H9 (cell line): Measurements from ENCODE around the gene GABARAP. TPM values are rescaled to one million over a fixed set of nuclear protein-coding genes. Genes with fewer than 3 reads are reported as not detected.

Experiments
- DNase-seq: peaks from one replicate; pipeline ENCODE4 v3.0.0-alpha.2; 2017
- H2AFZ ChIP-seq: one replicate; pipeline ENCODE4 v1.6.1; 2013; ENCODE audit warnings: mild to moderate bottlenecking, low read length, control low read depth, moderate library complexity
- H2AK5ac ChIP-seq: 2 replicates; pipeline ENCODE4 v1.6.1; 2013; ENCODE audit warnings: low read length, control low read depth, mixed read lengths; ENCODE audit not compliant: insufficient read length
- H2BK120ac ChIP-seq: one replicate; pipeline ENCODE4 v1.6.1; 2013; ENCODE audit warnings: low read depth, mild to moderate bottlenecking, low read length, control low read depth, inconsistent platforms; ENCODE audit not compliant: poor library complexity, severe bottlenecking
- H2BK12ac ChIP-seq: 2 replicates; pipeline ENCODE4 v1.6.1; 2013; ENCODE audit warnings: low read length, control low read depth, mixed read lengths, low read depth; ENCODE audit not compliant: insufficient read length
- H2BK15ac ChIP-seq: 2 replicates; pipeline ENCODE4 v1.6.1; 2013; ENCODE audit warnings: low read depth, low read length, control low read depth
- H2BK20ac ChIP-seq: one replicate; pipeline ENCODE4 v1.6.1; 2013; ENCODE audit warnings: low read depth, mild to moderate bottlenecking, low read length, control low read depth, inconsistent platforms; ENCODE audit not compliant: poor library complexity, severe bottlenecking
- H2BK5ac ChIP-seq: 2 replicates; pipeline ENCODE4 v1.6.1; 2013; ENCODE audit warnings: low read length, control low read depth, mixed read lengths; ENCODE audit not compliant: insufficient read length
- H3K14ac ChIP-seq: 2 replicates; pipeline ENCODE4 v1.6.1; 2013; ENCODE audit warnings: low read length, control low read depth; ENCODE audit not compliant: insufficient read depth
- H3K18ac ChIP-seq: 2 replicates; pipeline ENCODE4 v1.6.1; 2013; ENCODE audit warnings: low read depth, mild to moderate bottlenecking, mixed read lengths, low read length, control low read depth; ENCODE audit not compliant: insufficient read length
- H3K23ac ChIP-seq: 2 replicates; pipeline ENCODE4 v1.6.1; 2013; ENCODE audit warnings: low read length, control low read depth, mixed read lengths, low read depth; ENCODE audit not compliant: insufficient read length
- H3K23me2 ChIP-seq: 2 replicates; pipeline ENCODE4 v1.6.1; 2013; ENCODE audit warnings: low read depth, mild to moderate bottlenecking, mixed read lengths, low read length, control low read depth; ENCODE audit not compliant: insufficient read length, poor library complexity, severe bottlenecking
- H3K27ac ChIP-seq: 2 replicates; pipeline ENCODE4 v1.5.1; 2013; ENCODE audit warnings: low read length, control low read depth, mixed read lengths, low read depth; ENCODE audit not compliant: insufficient read length
- H3K27me3 ChIP-seq: 2 replicates; pipeline ENCODE4 v1.6.1; 2013; ENCODE audit warnings: low read length, control low read depth, inconsistent platforms; ENCODE audit not compliant: insufficient read depth
- H3K4ac ChIP-seq: 2 replicates; pipeline ENCODE4 v1.6.1; 2013; ENCODE audit warnings: low read depth, mild to moderate bottlenecking, control low read depth, inconsistent platforms, low read length, moderate library complexity
- H3K4me1 ChIP-seq: 2 replicates; pipeline ENCODE4 v1.6.1; 2013; ENCODE audit warnings: low read length, control low read depth, inconsistent platforms; ENCODE audit not compliant: insufficient read depth
- H3K4me2 ChIP-seq: 2 replicates; pipeline ENCODE4 v1.6.1; 2013; ENCODE audit warnings: low read length, control low read depth, mixed read lengths; ENCODE audit not compliant: insufficient read length, insufficient read depth
- H3K56ac ChIP-seq: 2 replicates; pipeline ENCODE4 v1.6.1; 2013; ENCODE audit warnings: low read depth, mild to moderate bottlenecking, mixed read lengths, low read length, control low read depth; ENCODE audit not compliant: insufficient read length
- H3K79me1 ChIP-seq: 2 replicates; pipeline ENCODE4 v1.6.1; 2013; ENCODE audit warnings: low read depth, mild to moderate bottlenecking, moderate library complexity, low read length, control low read depth, inconsistent platforms; ENCODE audit not compliant: insufficient read depth, poor library complexity, severe bottlenecking
- H3K79me2 ChIP-seq: 2 replicates; pipeline ENCODE4 v1.6.1; 2013; ENCODE audit warnings: low read length, control low read depth, inconsistent platforms; ENCODE audit not compliant: insufficient read depth
- H3K9ac ChIP-seq: 2 replicates; pipeline ENCODE4 v1.6.1; 2013; ENCODE audit warnings: low read length, control low read depth, mixed read lengths; ENCODE audit not compliant: insufficient read length; ENCODE audit errors: extremely low read depth
- H3K9me3 ChIP-seq: one replicate; pipeline ENCODE4 v1.6.1; 2013; ENCODE audit warnings: low read depth, low read length, inconsistent platforms; ENCODE audit not compliant: control insufficient read depth
- H3T11ph ChIP-seq: one replicate; pipeline ENCODE4 v1.6.1; 2013; ENCODE audit warnings: mild to moderate bottlenecking, low read length, control low read depth, inconsistent platforms
- H4K20me1 ChIP-seq: one replicate; pipeline ENCODE4 v1.6.1; 2013; ENCODE audit not compliant: control insufficient read depth, insufficient read length, insufficient read depth
- H4K5ac ChIP-seq: 2 replicates; pipeline ENCODE4 v1.6.1; 2013; ENCODE audit warnings: low read depth, mild to moderate bottlenecking, mixed read lengths, low read length, control low read depth; ENCODE audit not compliant: insufficient read length
- H4K8ac ChIP-seq: replicated peaks from 2 replicates; pipeline ENCODE4 v1.6.1; 2013; ENCODE audit warnings: low read length, control low read depth, mixed read lengths, low read depth; ENCODE audit not compliant: insufficient read length
- H4K91ac ChIP-seq: 2 replicates; pipeline ENCODE4 v1.6.1; 2013; ENCODE audit warnings: low read depth, mild to moderate bottlenecking, moderate library complexity, mixed read lengths, low read length, control low read depth; ENCODE audit not compliant: insufficient read length
- H3K27ac Mint-ChIP-seq, 3 experiments: 2 replicates in 2 of 3; 3 replicates in 1 of 3; pipeline ENCODE4 v1.8.0; 2020 to 2021; ENCODE audit warnings: mixed read lengths in 3 of 3, mild to moderate bottlenecking in 1 of 3, moderate library complexity in 1 of 3
- H3K27me3 Mint-ChIP-seq: 2 replicates; pipeline ENCODE4 v1.8.0; 2021; ENCODE audit warnings: low read depth, mild to moderate bottlenecking, moderate library complexity, mixed read lengths
- H3K36me3 Mint-ChIP-seq, 3 experiments: 2 replicates in 2 of 3; 3 replicates in 1 of 3; pipeline ENCODE4 v1.8.0; 2020 to 2021; ENCODE audit warnings: low read depth in 3 of 3, mixed read lengths in 3 of 3; ENCODE audit not compliant: insufficient read depth in 1 of 3
- H3K4me1 Mint-ChIP-seq, 2 experiments: 2 replicates each; pipeline ENCODE4 v1.8.0; 2020; ENCODE audit warnings: mixed read lengths in 2 of 2
- H3K4me3 Mint-ChIP-seq, 2 experiments: 2 replicates in 1 of 2; 3 replicates in 1 of 2; pipeline ENCODE4 v1.8.0; 2020 to 2021; ENCODE audit warnings: mild to moderate bottlenecking in 2 of 2, mixed read lengths in 2 of 2, moderate library complexity in 1 of 2
- H3K9me3 Mint-ChIP-seq, 2 experiments: 2 replicates in 1 of 2; 3 replicates in 1 of 2; pipeline ENCODE4 v1.8.0; 2020; ENCODE audit warnings: mild to moderate bottlenecking in 2 of 2, mixed read lengths in 2 of 2, moderate library complexity in 1 of 2
- whole genome bisulfite sequencing: extraction: QIAGEN DNeasy Blood & Tissue Kit; methylation state at CpG from one replicate; pipeline ENCODE4 v1.1.7; 2013; ENCODE audit warnings: missing lambda C conversion rate, low lambda C conversion rate, mixed read lengths; ENCODE audit not compliant: insufficient read length; ENCODE audit errors: extremely low coverage; 5-methylcytosine and 5-hydroxymethylcytosine counted together
- total RNA-seq: library from RNA; stranded (reverse); gene quantifications from 2 replicates; pipeline ENCODE4 v1.2.1, GENCODE V29; 2021
- TF ChIP-seq, protein P1 (sequence below): fragments of 200-600 bp; sonication (generic); conservative IDR thresholded peaks from 3 replicates; pipeline ENCODE4 v1.8.0; 2021; ENCODE audit warnings: antibody characterized with exemption, mild to moderate bottlenecking

GABARAP gene
- total RNA-seq, 1 experiment from 2014 or later = 261 TPM

DNA sequence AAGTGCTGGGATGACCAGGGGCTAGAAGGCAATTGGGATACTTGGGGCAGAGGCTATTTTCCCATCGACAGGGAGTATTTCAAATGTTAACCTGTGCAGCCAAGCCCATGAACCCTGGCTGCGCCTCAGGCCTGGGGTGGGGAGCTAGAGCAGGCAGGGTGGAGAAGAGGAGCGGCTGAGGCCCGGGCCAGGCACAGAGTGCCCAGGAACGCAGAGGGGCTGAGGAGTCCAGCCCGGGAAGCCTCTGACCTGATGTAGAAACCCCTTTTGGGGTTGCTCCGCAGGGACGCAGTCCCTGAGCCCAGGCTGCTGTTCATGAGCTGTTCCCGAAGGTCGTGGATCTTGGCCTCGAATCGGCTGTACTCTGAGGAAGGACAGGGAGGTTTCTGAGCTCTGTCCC lies 46.3 kb downstream of the GABARAP start:
- no peak overlapping the region for H4K8ac ChIP-seq
- H3T11ph ChIP-seq = no peak overlapping the region
- no peak overlapping the region for H2BK120ac ChIP-seq
- no peak overlapping the region for H3K18ac ChIP-seq
- no peak overlapping the region for H3K4ac ChIP-seq
- no peak overlapping the region for H2BK12ac ChIP-seq
- Mint-ChIP-seq H3K27ac (peak overlapping the region in 1 of 3 experiments; percentile 59; a peak in 1 of 7 replicates), H3K4me1 (peaks cover 0 to 6% of the 10 kb centered on the region in 2 experiments; a peak in 1 of 4 replicates), H3K4me3 (no peak overlapping the region), H3K9me3 (no peaks in the 10 kb centered on the region), H3K36me3 (peaks cover 42 to 75% (median 64%) of the 10 kb centered on the region in 3 experiments), H3K27me3 (no peaks in the 10 kb centered on the region)
- H2AFZ ChIP-seq = no peak overlapping the region
- no peak overlapping the region for H3K9ac ChIP-seq
- no peaks in the 10 kb centered on the region for H3K4me1 ChIP-seq
- H3K27me3 ChIP-seq = no peaks in the 10 kb centered on the region
- no peaks in the 10 kb centered on the region for H4K20me1 ChIP-seq
- H4K5ac ChIP-seq = no peak overlapping the region
- WGBS = no CpG with 5 or more reads among the region's 12 CpGs
- no peak overlapping the region for H2AK5ac ChIP-seq
- no peak overlapping the region for H4K91ac ChIP-seq
- H3K27ac ChIP-seq = no peak overlapping the region
- H2BK20ac ChIP-seq = no peak overlapping the region
- no peak overlapping the region for H3K4me2 ChIP-seq
- TF ChIP-seq, protein P1, sequence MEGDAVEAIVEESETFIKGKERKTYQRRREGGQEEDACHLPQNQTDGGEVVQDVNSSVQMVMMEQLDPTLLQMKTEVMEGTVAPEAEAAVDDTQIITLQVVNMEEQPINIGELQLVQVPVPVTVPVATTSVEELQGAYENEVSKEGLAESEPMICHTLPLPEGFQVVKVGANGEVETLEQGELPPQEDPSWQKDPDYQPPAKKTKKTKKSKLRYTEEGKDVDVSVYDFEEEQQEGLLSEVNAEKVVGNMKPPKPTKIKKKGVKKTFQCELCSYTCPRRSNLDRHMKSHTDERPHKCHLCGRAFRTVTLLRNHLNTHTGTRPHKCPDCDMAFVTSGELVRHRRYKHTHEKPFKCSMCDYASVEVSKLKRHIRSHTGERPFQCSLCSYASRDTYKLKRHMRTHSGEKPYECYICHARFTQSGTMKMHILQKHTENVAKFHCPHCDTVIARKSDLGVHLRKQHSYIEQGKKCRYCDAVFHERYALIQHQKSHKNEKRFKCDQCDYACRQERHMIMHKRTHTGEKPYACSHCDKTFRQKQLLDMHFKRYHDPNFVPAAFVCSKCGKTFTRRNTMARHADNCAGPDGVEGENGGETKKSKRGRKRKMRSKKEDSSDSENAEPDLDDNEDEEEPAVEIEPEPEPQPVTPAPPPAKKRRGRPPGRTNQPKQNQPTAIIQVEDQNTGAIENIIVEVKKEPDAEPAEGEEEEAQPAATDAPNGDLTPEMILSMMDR = no peak
- H3K23ac ChIP-seq = no peak overlapping the region
- DNase-seq = peak; percentile 15
- H3K79me1 ChIP-seq = no peaks in the 10 kb centered on the region
- H2BK15ac ChIP-seq = no peak overlapping the region
- no peaks in the 10 kb centered on the region for H3K23me2 ChIP-seq
- H3K79me2 ChIP-seq = no peaks in the 10 kb centered on the region
- no peak overlapping the region for H3K14ac ChIP-seq
- no peaks in the 10 kb centered on the region for H3K9me3 ChIP-seq
- H2BK5ac ChIP-seq = no peak overlapping the region
- H3K56ac ChIP-seq = no peak overlapping the region
